HepG2 (cell line): ENCODE data around the gene PDE4D.

Experiments
- CREB1 ChIP-seq, 2 experiments: fragments of 450-650 bp in 1 of 2; IDR thresholded peaks; 2 replicates each; pipeline ENCODE4 v1.6.1; 2016 to 2017; ENCODE audit warnings: control low read depth in 1 of 2, mild to moderate bottlenecking in 1 of 2, missing compliant biosample characterization in 1 of 2, missing genetic modification characterization in 1 of 2
- NFYC ChIP-seq: IDR thresholded peaks from 2 replicates; pipeline ENCODE4 v1.6.1; 2016; ENCODE audit warnings: missing genetic modification reagents, missing compliant biosample characterization
- SETDB1 ChIP-seq: sonication (generic); formaldehyde crosslinking; IDR thresholded peaks from 2 replicates; pipeline ENCODE4 v1.5.1; 2020; ENCODE audit warnings: missing genetic modification reagents, mild to moderate bottlenecking, borderline replicate concordance
- SRF ChIP-seq: IDR thresholded peaks from 2 replicates; pipeline ENCODE4 v1.6.1; 2011; ENCODE audit warnings: mild to moderate bottlenecking, low read depth, low read length, moderate library complexity
- SSRP1 ChIP-seq: IDR thresholded peaks from 2 replicates; pipeline ENCODE4 v1.6.1; 2016; ENCODE audit warnings: control low read depth
- SYNCRIP ChIP-seq: fragments of 200-400 bp; formaldehyde crosslinking; IDR thresholded peaks from 2 replicates; pipeline ENCODE4 v1.6.1; 2018; ENCODE audit warnings: mild to moderate bottlenecking, low read depth, low read length; ENCODE audit not compliant: insufficient read depth
- TP53 ChIP-seq: sonication (generic); formaldehyde crosslinking; conservative IDR thresholded peaks from 2 replicates; pipeline ENCODE4 v1.4.0; 2020; ENCODE audit warnings: missing genetic modification reagents
- ZNF3 ChIP-seq: IDR thresholded peaks from 2 replicates; pipeline ENCODE4 v1.7.0; 2017; ENCODE audit warnings: inconsistent platforms
- ZNF883 ChIP-seq: sonication (generic); formaldehyde crosslinking; IDR thresholded peaks from 2 replicates; pipeline ENCODE4 v1.5.1; 2020; ENCODE audit warnings: mild to moderate bottlenecking, missing genetic modification reagents; ENCODE audit errors: not compliant biosample characterization
- TF ChIP-seq, protein P1 (sequence below): sonication (generic); formaldehyde crosslinking; IDR thresholded peaks from 2 replicates; pipeline ENCODE4 v1.4.0; 2020; ENCODE audit warnings: missing genetic modification reagents, borderline replicate concordance
- TF ChIP-seq, protein P2 (sequence below): sonication (generic); formaldehyde crosslinking; IDR thresholded peaks from 2 replicates; pipeline ENCODE4 v1.5.0; 2020; ENCODE audit warnings: mild to moderate bottlenecking, missing genetic modification reagents, moderate library complexity
- TF ChIP-seq, protein P3 (sequence below): sonication (generic); formaldehyde crosslinking; IDR thresholded peaks from 2 replicates; pipeline ENCODE4 v1.4.0; 2020; ENCODE audit warnings: low read depth, missing genetic modification reagents
- TF ChIP-seq, protein P4 (sequence below): IDR thresholded peaks from 2 replicates; pipeline ENCODE4 v1.6.1; 2016; ENCODE audit warnings: missing compliant biosample characterization, missing genetic modification reagents, borderline replicate concordance

DNA sequence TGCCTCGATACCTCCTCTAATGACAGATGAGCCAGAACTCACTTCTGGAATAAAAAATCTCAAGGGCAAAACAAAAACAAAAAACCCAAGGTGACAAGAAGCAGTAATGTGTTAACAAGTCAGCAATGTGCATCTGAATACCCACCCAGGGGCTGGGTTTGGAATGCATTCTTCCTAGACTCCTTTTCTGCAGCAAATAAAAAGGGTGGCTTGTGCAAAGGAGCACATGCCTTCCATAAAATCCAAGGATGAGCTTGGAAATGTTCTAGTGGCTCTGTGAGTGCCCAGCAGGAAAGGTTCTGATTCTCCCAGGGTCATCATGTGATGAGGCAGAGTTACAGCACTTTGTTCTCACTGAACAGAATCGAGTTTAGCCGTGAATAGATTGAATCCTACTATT is 710.8 kb downstream of the PDE4D start:
- TF ChIP-seq, protein P1, sequence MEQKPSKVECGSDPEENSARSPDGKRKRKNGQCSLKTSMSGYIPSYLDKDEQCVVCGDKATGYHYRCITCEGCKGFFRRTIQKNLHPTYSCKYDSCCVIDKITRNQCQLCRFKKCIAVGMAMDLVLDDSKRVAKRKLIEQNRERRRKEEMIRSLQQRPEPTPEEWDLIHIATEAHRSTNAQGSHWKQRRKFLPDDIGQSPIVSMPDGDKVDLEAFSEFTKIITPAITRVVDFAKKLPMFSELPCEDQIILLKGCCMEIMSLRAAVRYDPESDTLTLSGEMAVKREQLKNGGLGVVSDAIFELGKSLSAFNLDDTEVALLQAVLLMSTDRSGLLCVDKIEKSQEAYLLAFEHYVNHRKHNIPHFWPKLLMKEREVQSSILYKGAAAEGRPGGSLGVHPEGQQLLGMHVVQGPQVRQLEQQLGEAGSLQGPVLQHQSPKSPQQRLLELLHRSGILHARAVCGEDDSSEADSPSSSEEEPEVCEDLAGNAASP (CRISPR knock-in tag) = no peak
- no peak for TF ChIP-seq SETDB1
- no peak for TF ChIP-seq SRF
- TF ChIP-seq NFYC (CRISPR knock-in tag) = no peak
- TF ChIP-seq TP53 (CRISPR knock-in tag) = no peak
- no peak for TF ChIP-seq SYNCRIP
- TF ChIP-seq ZNF883 (CRISPR knock-in tag) = no peak
- no peak for TF ChIP-seq CREB1 (IDR thresholded peaks at IDR 0.05)
- TF ChIP-seq CREB1 (CRISPR knock-in tag; IDR thresholded peaks at IDR 0.05) = no peak
- no peak for TF ChIP-seq SSRP1
- TF ChIP-seq, protein P2, sequence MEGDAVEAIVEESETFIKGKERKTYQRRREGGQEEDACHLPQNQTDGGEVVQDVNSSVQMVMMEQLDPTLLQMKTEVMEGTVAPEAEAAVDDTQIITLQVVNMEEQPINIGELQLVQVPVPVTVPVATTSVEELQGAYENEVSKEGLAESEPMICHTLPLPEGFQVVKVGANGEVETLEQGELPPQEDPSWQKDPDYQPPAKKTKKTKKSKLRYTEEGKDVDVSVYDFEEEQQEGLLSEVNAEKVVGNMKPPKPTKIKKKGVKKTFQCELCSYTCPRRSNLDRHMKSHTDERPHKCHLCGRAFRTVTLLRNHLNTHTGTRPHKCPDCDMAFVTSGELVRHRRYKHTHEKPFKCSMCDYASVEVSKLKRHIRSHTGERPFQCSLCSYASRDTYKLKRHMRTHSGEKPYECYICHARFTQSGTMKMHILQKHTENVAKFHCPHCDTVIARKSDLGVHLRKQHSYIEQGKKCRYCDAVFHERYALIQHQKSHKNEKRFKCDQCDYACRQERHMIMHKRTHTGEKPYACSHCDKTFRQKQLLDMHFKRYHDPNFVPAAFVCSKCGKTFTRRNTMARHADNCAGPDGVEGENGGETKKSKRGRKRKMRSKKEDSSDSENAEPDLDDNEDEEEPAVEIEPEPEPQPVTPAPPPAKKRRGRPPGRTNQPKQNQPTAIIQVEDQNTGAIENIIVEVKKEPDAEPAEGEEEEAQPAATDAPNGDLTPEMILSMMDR = no peak
- TF ChIP-seq ZNF3 (CRISPR knock-in tag) = no peak
- TF ChIP-seq, protein P3, sequence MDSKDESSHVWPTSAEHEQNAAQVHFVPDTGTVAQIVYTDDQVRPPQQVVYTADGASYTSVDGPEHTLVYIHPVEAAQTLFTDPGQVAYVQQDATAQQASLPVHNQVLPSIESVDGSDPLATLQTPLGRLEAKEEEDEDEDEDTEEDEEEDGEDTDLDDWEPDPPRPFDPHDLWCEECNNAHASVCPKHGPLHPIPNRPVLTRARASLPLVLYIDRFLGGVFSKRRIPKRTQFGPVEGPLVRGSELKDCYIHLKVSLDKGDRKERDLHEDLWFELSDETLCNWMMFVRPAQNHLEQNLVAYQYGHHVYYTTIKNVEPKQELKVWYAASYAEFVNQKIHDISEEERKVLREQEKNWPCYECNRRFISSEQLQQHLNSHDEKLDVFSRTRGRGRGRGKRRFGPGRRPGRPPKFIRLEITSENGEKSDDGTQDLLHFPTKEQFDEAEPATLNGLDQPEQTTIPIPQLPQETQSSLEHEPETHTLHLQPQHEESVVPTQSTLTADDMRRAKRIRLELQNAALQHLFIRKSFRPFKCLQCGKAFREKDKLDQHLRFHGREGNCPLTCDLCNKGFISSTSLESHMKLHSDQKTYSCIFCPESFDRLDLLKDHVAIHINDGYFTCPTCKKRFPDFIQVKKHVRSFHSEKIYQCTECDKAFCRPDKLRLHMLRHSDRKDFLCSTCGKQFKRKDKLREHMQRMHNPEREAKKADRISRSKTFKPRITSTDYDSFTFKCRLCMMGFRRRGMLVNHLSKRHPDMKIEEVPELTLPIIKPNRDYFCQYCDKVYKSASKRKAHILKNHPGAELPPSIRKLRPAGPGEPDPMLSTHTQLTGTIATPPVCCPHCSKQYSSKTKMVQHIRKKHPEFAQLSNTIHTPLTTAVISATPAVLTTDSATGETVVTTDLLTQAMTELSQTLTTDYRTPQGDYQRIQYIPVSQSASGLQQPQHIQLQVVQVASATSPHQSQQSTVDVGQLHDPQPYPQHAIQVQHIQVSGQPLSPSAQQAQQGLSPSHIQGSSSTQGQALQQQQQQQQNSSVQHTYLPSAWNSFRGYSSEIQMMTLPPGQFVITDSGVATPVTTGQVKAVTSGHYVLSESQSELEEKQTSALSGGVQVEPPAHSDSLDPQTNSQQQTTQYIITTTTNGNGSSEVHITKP (CRISPR knock-in tag) = no peak
- TF ChIP-seq, protein P4, sequence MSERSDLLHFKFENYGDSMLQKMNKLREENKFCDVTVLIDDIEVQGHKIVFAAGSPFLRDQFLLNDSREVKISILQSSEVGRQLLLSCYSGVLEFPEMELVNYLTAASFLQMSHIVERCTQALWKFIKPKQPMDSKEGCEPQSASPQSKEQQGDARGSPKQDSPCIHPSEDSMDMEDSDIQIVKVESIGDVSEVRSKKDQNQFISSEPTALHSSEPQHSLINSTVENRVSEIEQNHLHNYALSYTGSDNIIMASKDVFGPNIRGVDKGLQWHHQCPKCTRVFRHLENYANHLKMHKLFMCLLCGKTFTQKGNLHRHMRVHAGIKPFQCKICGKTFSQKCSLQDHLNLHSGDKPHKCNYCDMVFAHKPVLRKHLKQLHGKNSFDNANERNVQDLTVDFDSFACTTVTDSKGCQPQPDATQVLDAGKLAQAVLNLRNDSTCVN (CRISPR knock-in tag) = no peak
